Activated T-helper 1 cell treated with anti-CD3 and anti-CD28 coated beads, Interleukin-12 subunit alpha, Interleukin-12 subunit beta, Interleukin-2, Interleukin-4 antibody, amounts not matched to agents 30 ng/mL and 10 ng/mL and 1 ng/mL, durations not matched to agents 14 hours and 24 hours and 36 hours (primary cell): ENCODE results near the gene ARVCF. TPM values are rescaled to one million over a fixed set of nuclear protein-coding genes. Genes with fewer than 3 reads are reported as not detected.
"Not testable (repeated sequence)": the region's sequence is repeated elsewhere in the genome, so short reads cannot be mapped to it uniquely, and the experiment has no call there.

ENCODE experiments used
- DNase-seq: peaks from one replicate; pipeline ENCODE4 v3.0.0; 2021; ENCODE audit warnings: low spot score
- H3K27ac Mint-ChIP-seq: one replicate; pipeline ENCODE4 v1.8.0; 2021; ENCODE audit warnings: mild to moderate bottlenecking, mixed read lengths
- H3K27me3 Mint-ChIP-seq: one replicate; pipeline ENCODE4 v1.8.0; 2022; ENCODE audit warnings: mild to moderate bottlenecking, moderate library complexity, mixed read lengths; ENCODE audit not compliant: insufficient read depth
- H3K36me3 Mint-ChIP-seq: one replicate; pipeline ENCODE4 v1.8.0; 2021; ENCODE audit warnings: low read depth, mixed read lengths
- H3K4me1 Mint-ChIP-seq: one replicate; pipeline ENCODE4 v1.8.0; 2021; ENCODE audit warnings: low read depth, mixed read lengths
- H3K4me3 Mint-ChIP-seq: one replicate; pipeline ENCODE4 v1.8.0; 2021; ENCODE audit warnings: mild to moderate bottlenecking, moderate library complexity, mixed read lengths
- H3K9me3 Mint-ChIP-seq: one replicate; pipeline ENCODE4 v1.8.0; 2021; ENCODE audit warnings: mixed read lengths
- intact Hi-C: fragments of 100-400 bp; cut with micrococcal nuclease; formaldehyde crosslinking; loops from one replicate; pipeline ENCODE4 v1.15.1; 2024
- total RNA-seq: library from RNA; stranded (reverse); gene quantifications from 2 replicates; pipeline ENCODE4 v1.2.3, GENCODE V29; 2022

The ARVCF gene
- total RNA-seq, 1 donor from 2014 or later: 2.4 TPM

GRCh38 chr22:19931514-19931913 is 85.1 kb downstream of the ARVCF start:
- no peak overlapping the region for H3K4me3 Mint-ChIP-seq
- H3K36me3 Mint-ChIP-seq: peaks cover 12% of the 10 kb centered on the region
- no peaks in the 10 kb centered on the region for H3K27me3 Mint-ChIP-seq
- H3K4me1 Mint-ChIP-seq: no peaks in the 10 kb centered on the region
- intact Hi-C loops: no loop called here
- no peak for DNase-seq
- H3K27ac Mint-ChIP-seq: no peak overlapping the region
- H3K9me3 Mint-ChIP-seq: peaks cover 13% of the 10 kb centered on the region

GRCh38 chr22:19930551-19931486 is 85.8 kb downstream of the ARVCF start:
- no peaks in the 10 kb centered on the region for H3K4me1 Mint-ChIP-seq
- DNase-seq: no peak
- intact Hi-C loops: no loop called here

GRCh38 chr22:19929586-19930550 is 86.8 kb downstream of the ARVCF start:
- H3K9me3 Mint-ChIP-seq: no peaks in the 10 kb centered on the region
- no peaks in the 10 kb centered on the region for H3K4me1 Mint-ChIP-seq
- DNase-seq: no peak
- H3K4me3 Mint-ChIP-seq: no peak overlapping the region
- H3K27ac Mint-ChIP-seq: no peak overlapping the region
- intact Hi-C loops: no loop called here
- no peaks in the 10 kb centered on the region for H3K27me3 Mint-ChIP-seq
- no peaks in the 10 kb centered on the region for H3K36me3 Mint-ChIP-seq

More at GRCh38 chr22:19930551-19931486, 85.8 kb downstream of the ARVCF start:
- peaks cover 7% of the 10 kb centered on the region for H3K36me3 Mint-ChIP-seq
- peaks cover 6% of the 10 kb centered on the region for H3K9me3 Mint-ChIP-seq
- H3K4me3 Mint-ChIP-seq: no peak overlapping the region
- no peaks in the 10 kb centered on the region for H3K27me3 Mint-ChIP-seq
- no peak overlapping the region for H3K27ac Mint-ChIP-seq

GRCh38 chr22:19928207-19928606 is 88.4 kb downstream of the ARVCF start:
- Mint-ChIP-seq H3K4me3 (no peak overlapping the region), H3K4me1 (no peaks in the 10 kb centered on the region), H3K36me3 (no peaks in the 10 kb centered on the region), H3K27me3 (no peaks in the 10 kb centered on the region), H3K27ac (no peak overlapping the region), H3K9me3 (no peaks in the 10 kb centered on the region)
- intact Hi-C loops: no loop called here
- no peak for DNase-seq

- intact Hi-C loops: no loop called here
- H3K9me3 Mint-ChIP-seq: no peaks in the 10 kb centered on the region
- H3K36me3 Mint-ChIP-seq: no peaks in the 10 kb centered on the region
- no peak for DNase-seq
- H3K27ac Mint-ChIP-seq: no peak overlapping the region
- no peak overlapping the region for H3K4me3 Mint-ChIP-seq
- H3K4me1 Mint-ChIP-seq: no peaks in the 10 kb centered on the region
- H3K27me3 Mint-ChIP-seq: no peaks in the 10 kb centered on the region
These were observed 88.9 kb downstream of the ARVCF start for GRCh38 chr22:19927696-19928095.

- H3K27me3 Mint-ChIP-seq, H3K36me3 Mint-ChIP-seq, H3K4me1 Mint-ChIP-seq, H3K9me3 Mint-ChIP-seq, H3K27ac Mint-ChIP-seq, intact Hi-C loops, DNase-seq, H3K4me3 Mint-ChIP-seq: not testable (repeated sequence)
These were observed 90.6 kb downstream of the ARVCF start for GRCh38 chr22:19926028-19926427.

GRCh38 chr22:19923914-19924513 is 92.6 kb downstream of the ARVCF start:
- no peaks in the 10 kb centered on the region for H3K36me3 Mint-ChIP-seq
- no peak overlapping the region for H3K4me3 Mint-ChIP-seq
- no peak for DNase-seq
- H3K27me3 Mint-ChIP-seq: no peaks in the 10 kb centered on the region
- intact Hi-C loops: no loop called here
- H3K27ac Mint-ChIP-seq: no peak overlapping the region
- H3K4me1 Mint-ChIP-seq: no peaks in the 10 kb centered on the region
- no peaks in the 10 kb centered on the region for H3K9me3 Mint-ChIP-seq

- H3K4me1 Mint-ChIP-seq: no peaks in the 10 kb centered on the region
- no peak overlapping the region for H3K27ac Mint-ChIP-seq
- H3K4me3 Mint-ChIP-seq: no peak overlapping the region
- intact Hi-C loops: no loop called here
- no peaks in the 10 kb centered on the region for H3K36me3 Mint-ChIP-seq
- H3K27me3 Mint-ChIP-seq: no peaks in the 10 kb centered on the region
- DNase-seq: no peak
- H3K9me3 Mint-ChIP-seq: no peaks in the 10 kb centered on the region
These were observed 95.0 kb downstream of the ARVCF start for GRCh38 chr22:19921544-19922081.

Other genes with a start within 250 kb of the ARVCF start
- 20.6 and 21.5 TPM in 2 replicates for gene GNB1L, start 161.9 kb downstream of the ARVCF start, total RNA-seq
- gene RTL10, start 161.9 kb downstream of the ARVCF start, total RNA-seq: 22.2 and 24.1 TPM in 2 replicates
- 99.4 and 112 TPM in 2 replicates for gene COMT, start 75.1 kb downstream of the ARVCF start, total RNA-seq
- gene TXNRD2, start 75.0 kb downstream of the ARVCF start, total RNA-seq: 19.0 and 20.0 TPM in 2 replicates
- gene TANGO2, start 4.3 kb upstream of the ARVCF start, total RNA-seq: 29.2 and 30.0 TPM in 2 replicates
- 79.3 and 81.0 TPM in 2 replicates for gene DGCR8, start 63.4 kb upstream of the ARVCF start, total RNA-seq
- gene RANBP1, start 99.3 kb upstream of the ARVCF start, total RNA-seq: 509 and 524 TPM in 2 replicates
- 142 and 161 TPM in 2 replicates for gene TRMT2A, start 100.4 kb upstream of the ARVCF start, total RNA-seq
- 83.9 and 92.3 TPM in 2 replicates for gene ZDHHC8, start 115.0 kb upstream of the ARVCF start, total RNA-seq
- gene CCDC188, start 134.2 kb upstream of the ARVCF start, total RNA-seq: 0.26 TPM in 1 of 2 replicates, not detected in the other